HepG2 (cell line): ENCODE measurements around the gene FGL2.

Experiments used
- CTCF ChIP-seq: sonication (generic); formaldehyde crosslinking; IDR thresholded peaks from 2 replicates; pipeline ENCODE4 v1.5.0; 2020; ENCODE audit warnings: mild to moderate bottlenecking, missing genetic modification reagents, moderate library complexity
- JUN ChIP-seq: sonication (generic); formaldehyde crosslinking; IDR thresholded peaks from 2 replicates; pipeline ENCODE4 v1.4.0; 2020; ENCODE audit warnings: mild to moderate bottlenecking, missing genetic modification reagents
- KMT2B ChIP-seq: IDR thresholded peaks from 2 replicates; pipeline ENCODE4 v1.6.1; 2016; ENCODE audit warnings: missing genetic modification reagents, missing compliant biosample characterization
- MYC ChIP-seq: sonication (generic); formaldehyde crosslinking; IDR thresholded peaks from 2 replicates; pipeline ENCODE4 v1.9.0; 2021; ENCODE audit warnings: missing genetic modification reagents, borderline replicate concordance
- MZF1 ChIP-seq: sonication (generic); formaldehyde crosslinking; IDR thresholded peaks from 2 replicates; pipeline ENCODE4 v1.8.1; 2023; ENCODE audit warnings: mild to moderate bottlenecking, missing genetic modification reagents, borderline replicate concordance
- PHF8 ChIP-seq: sonication (generic); formaldehyde crosslinking; IDR thresholded peaks from 2 replicates; pipeline ENCODE4 v1.5.0; 2020; ENCODE audit warnings: missing genetic modification reagents
- SRF ChIP-seq: IDR thresholded peaks from 2 replicates; pipeline ENCODE4 v1.6.1; 2011; ENCODE audit warnings: mild to moderate bottlenecking, low read depth, low read length, moderate library complexity
- TARDBP ChIP-seq: sonication (generic); formaldehyde crosslinking; IDR thresholded peaks from 2 replicates; pipeline ENCODE4 v1.8.0; 2022; ENCODE audit warnings: mild to moderate bottlenecking, missing genetic modification reagents
- ZBTB4 ChIP-seq: sonication (generic); formaldehyde crosslinking; IDR thresholded peaks from 2 replicates; pipeline ENCODE4 v1.4.0; 2020; ENCODE audit warnings: missing genetic modification reagents, mild to moderate bottlenecking, borderline replicate concordance
- ZNF558 ChIP-seq: sonication (generic); formaldehyde crosslinking; IDR thresholded peaks from 2 replicates; pipeline ENCODE4 v1.9.0; 2022; ENCODE audit warnings: mild to moderate bottlenecking, missing genetic modification reagents, borderline replicate concordance
- ZNF816 ChIP-seq: sonication (generic); formaldehyde crosslinking; IDR thresholded peaks from 2 replicates; pipeline ENCODE4 v1.8.0; 2022; ENCODE audit warnings: missing genetic modification reagents, mild to moderate bottlenecking, borderline replicate concordance

- TF ChIP-seq SRF (no peak), ZBTB4 (CRISPR knock-in tag) (no peak), MZF1 (CRISPR knock-in tag) (no peak), KMT2B (no peak), MYC (CRISPR knock-in tag) (no peak), ZNF558 (no peak), CTCF (CRISPR knock-in tag) (no peak), JUN (CRISPR knock-in tag) (no peak), ZNF816 (CRISPR knock-in tag) (no peak), TARDBP (CRISPR knock-in tag) (no peak), PHF8 (CRISPR knock-in tag) (no peak)
Measured at GRCh38 chr7:77157446-77157845, 42.2 kb downstream of the FGL2 start.
